ENCODE results near the gene SPATA17. TPM values are rescaled to one million over a fixed set of nuclear protein-coding genes. Genes with fewer than 3 reads are reported as not detected.

Gene SPATA17
- total RNA-seq, 1 donor from 2014 or later: 7.2 TPM

GRCh38 chr1:217626321-217626720, 4.8 kb upstream of the SPATA17 start:
- H3K4me3 Mint-ChIP-seq: no peak overlapping the region
- H3K9me3 Mint-ChIP-seq: no peaks in the 10 kb centered on the region
- peaks cover 21% of the 10 kb centered on the region for H3K4me1 Mint-ChIP-seq (ENCODE audit: unreplicated experiment)
- no peaks in the 10 kb centered on the region for H3K27me3 Mint-ChIP-seq
- H3K36me3 Mint-ChIP-seq: peaks cover 10% of the 10 kb centered on the region
- no peak overlapping the region for H3K27ac Mint-ChIP-seq
- TF ChIP-seq CTCF (conservative IDR thresholded peaks at IDR 0.05): no peak
- no peak for DNase-seq (ENCODE audit: extremely low spot score, unreplicated experiment)

GRCh38 chr1:217627431-217627830, 3.7 kb upstream of the SPATA17 start:
- H3K27ac Mint-ChIP-seq: no peak overlapping the region
- peaks cover 23% of the 10 kb centered on the region for H3K4me1 Mint-ChIP-seq (ENCODE audit: unreplicated experiment)
- DNase-seq (ENCODE audit: extremely low spot score, unreplicated experiment): no peak
- H3K4me3 Mint-ChIP-seq: no peak overlapping the region
- no peaks in the 10 kb centered on the region for H3K27me3 Mint-ChIP-seq
- TF ChIP-seq CTCF (conservative IDR thresholded peaks at IDR 0.05): no peak
- H3K9me3 Mint-ChIP-seq: no peaks in the 10 kb centered on the region
- peaks cover 4% of the 10 kb centered on the region for H3K36me3 Mint-ChIP-seq

- no peaks in the 10 kb centered on the region for H3K36me3 Mint-ChIP-seq
- H3K27ac Mint-ChIP-seq: no peak overlapping the region
- H3K4me3 Mint-ChIP-seq: no peak overlapping the region
- no peaks in the 10 kb centered on the region for H3K9me3 Mint-ChIP-seq
- TF ChIP-seq CTCF (conservative IDR thresholded peaks at IDR 0.05): no peak
- H3K27me3 Mint-ChIP-seq: no peaks in the 10 kb centered on the region
- no peak for DNase-seq (ENCODE audit: extremely low spot score, unreplicated experiment)
- no peaks in the 10 kb centered on the region for H3K4me1 Mint-ChIP-seq (ENCODE audit: unreplicated experiment)
Measured at GRCh38 chr1:217642455-217642854, 11.3 kb downstream of the SPATA17 start.

- Mint-ChIP-seq H3K9me3 (no peaks in the 10 kb centered on the region), H3K36me3 (no peaks in the 10 kb centered on the region), H3K27ac (no peak overlapping the region), H3K27me3 (no peaks in the 10 kb centered on the region), H3K4me3 (no peak overlapping the region), H3K4me1 (ENCODE audit: unreplicated experiment) (no peaks in the 10 kb centered on the region)
- no peak for DNase-seq (ENCODE audit: extremely low spot score, unreplicated experiment)
- no peak for TF ChIP-seq CTCF (conservative IDR thresholded peaks at IDR 0.05)
Measured at GRCh38 chr1:217647791-217648190, 16.6 kb downstream of the SPATA17 start.

GRCh38 chr1:217650674-217651073, 19.5 kb downstream of the SPATA17 start:
- no peaks in the 10 kb centered on the region for H3K27me3 Mint-ChIP-seq
- TF ChIP-seq CTCF (conservative IDR thresholded peaks at IDR 0.05): no peak
- no peaks in the 10 kb centered on the region for H3K4me1 Mint-ChIP-seq (ENCODE audit: unreplicated experiment)
- H3K4me3 Mint-ChIP-seq: no peak overlapping the region
- no peak for DNase-seq (ENCODE audit: extremely low spot score, unreplicated experiment)
- H3K27ac Mint-ChIP-seq: no peak overlapping the region
- no peaks in the 10 kb centered on the region for H3K9me3 Mint-ChIP-seq
- no peaks in the 10 kb centered on the region for H3K36me3 Mint-ChIP-seq
